K562 (cell line): ENCODE results near the gene NHLH2. TPM values are rescaled to one million over a fixed set of nuclear protein-coding genes. Genes with fewer than 3 reads are reported as not detected.

ENCODE experiments used
- ATAC-seq: fragments of 200-7000 bp; cut with Tn5 transposase; 3 replicates; pipeline ENCODE4 v1.9.1; 2020; ENCODE audit warnings: moderate library complexity
- BruUV-seq: library from RNA; stranded (reverse); fragments of 400-500 nt; replicated peaks from 2 replicates; lab custom pipeline; 2021; lab: Mats Ljungman, UMichigan
- CTCF ChIA-PET: fragments of 300-600 bp; formaldehyde crosslinking; extraction: SDS; loops from one replicate; lab custom pipeline; 2021; ENCODE audit warnings: low intra/inter-chr PET ratio; lab: Yijun Ruan, JAX
- POLR2A ChIA-PET: fragments of 300-600, 350-650 bp; sonication (Branson Sonifier 250); formaldehyde crosslinking; extraction: SDS; loops from one replicate; lab custom pipeline; 2021; ENCODE audit warnings: antibody characterized with exemption, inconsistent platforms; lab: Yijun Ruan, JAX
- DNase-seq, 4 experiments: peaks; one replicate each; pipeline versions ENCODE4 v3.0.0 to v3.0.0-alpha.2; 2011 to 2018; ENCODE audit warnings: low spot score in 3 of 4, mixed read lengths in 3 of 4; ENCODE audit errors: extremely low read depth in 1 of 4
- FAIRE-seq: peaks from 2 replicates; lab custom pipeline; 2011; peaks lifted over from hg19 to GRCh38; lab: Jason Lieb, UNC
- H2AFZ ChIP-seq: 2 replicates; pipeline ENCODE4 v1.6.0; 2011; ENCODE audit warnings: low read depth, low read length, control low read depth, inconsistent platforms
- H3K27ac ChIP-seq: fragments of 200-600 bp; 3 replicates; pipeline ENCODE4 v1.8.0; 2011; ENCODE audit warnings: low read depth, mild to moderate bottlenecking, control low read depth, inconsistent platforms, low read length, moderate library complexity, mixed read lengths; ENCODE audit errors: extremely low read depth
- H3K27me3 ChIP-seq, 2 experiments: fragments of 300-600 bp in 1 of 2; 2 replicates in 1 of 2; 3 replicates in 1 of 2; pipeline versions ENCODE4 v1.6.0 to v1.8.0; 2011; ENCODE audit warnings: inconsistent platforms in 2 of 2, low read length in 2 of 2, mild to moderate bottlenecking in 1 of 2, mixed read lengths in 1 of 2, moderate library complexity in 1 of 2; ENCODE audit not compliant: control insufficient read depth in 2 of 2, insufficient read depth in 2 of 2
- H3K36me3 ChIP-seq: fragments of 300-600 bp; 3 replicates; pipeline ENCODE4 v1.8.0; 2011; ENCODE audit warnings: mild to moderate bottlenecking, low read length, inconsistent platforms; ENCODE audit not compliant: control insufficient read depth, insufficient read depth
- H3K4me1 ChIP-seq, 2 experiments: fragments of 200-600 bp in 1 of 2; replicated peaks in 1 of 2; 2 replicates in 1 of 2; 3 replicates in 1 of 2; pipeline versions ENCODE4 v1.5.1 to v1.8.0; 2011; ENCODE audit warnings: inconsistent platforms in 2 of 2, low read length in 2 of 2, mild to moderate bottlenecking in 1 of 2, mixed read lengths in 1 of 2, moderate library complexity in 1 of 2; ENCODE audit not compliant: control insufficient read depth in 2 of 2, insufficient read depth in 2 of 2
- H3K4me2 ChIP-seq: 2 replicates; pipeline ENCODE4 v1.6.1; 2011; ENCODE audit warnings: low read length, control low read depth, inconsistent platforms, mixed read lengths; ENCODE audit not compliant: insufficient read depth
- H3K4me3 ChIP-seq: fragments of 200-600 bp; sonication (generic), shearing (Covaris generic); 2 replicates; pipeline ENCODE4 v1.5.1; 2016; ENCODE audit warnings: control low read depth, inconsistent platforms
- H3K79me2 ChIP-seq: fragments of 200-600 bp; 3 replicates; pipeline ENCODE4 v1.8.0; 2011; ENCODE audit warnings: low read length, inconsistent platforms; ENCODE audit not compliant: control insufficient read depth, insufficient read depth
- H3K9ac ChIP-seq, 2 experiments: 2 replicates each; pipeline versions ENCODE4 v1.6.0 to v1.6.1; 2011; ENCODE audit warnings: low read depth in 2 of 2, low read length in 2 of 2, control low read depth in 1 of 2, inconsistent platforms in 1 of 2, mild to moderate bottlenecking in 1 of 2, mixed read lengths in 1 of 2; ENCODE audit not compliant: insufficient read depth in 1 of 2
- H3K9me1 ChIP-seq: one replicate; pipeline ENCODE4 v1.6.0; 2011; ENCODE audit warnings: inconsistent platforms, mild to moderate bottlenecking, low read length, moderate library complexity; ENCODE audit not compliant: control insufficient read depth, insufficient read depth
- H3K9me3 ChIP-seq: replicated peaks from 2 replicates; pipeline ENCODE4 v1.5.1; 2011; ENCODE audit warnings: low read depth, low read length, inconsistent platforms; ENCODE audit not compliant: control insufficient read depth, insufficient read depth
- H4K20me1 ChIP-seq: replicated peaks from 2 replicates; pipeline ENCODE4 v1.6.1; 2011; ENCODE audit warnings: low read length, inconsistent platforms, mixed read lengths; ENCODE audit not compliant: control insufficient read depth, insufficient read depth
- CBX1 ChIP-seq: sonication (generic); IDR thresholded peaks from 2 replicates; pipeline ENCODE4 v1.6.1; 2016; ENCODE audit warnings: antibody characterized with exemption, low read depth, mild to moderate bottlenecking
- HDGF ChIP-seq: fragments of 450-650 bp; IDR thresholded peaks from 2 replicates; pipeline ENCODE4 v1.6.1; 2016
- HMBOX1 ChIP-seq: sonication (generic); IDR thresholded peaks from 2 replicates; pipeline ENCODE4 v1.6.1; 2016
- HNRNPK ChIP-seq: fragments of 200-400 bp; formaldehyde crosslinking; IDR thresholded peaks from one replicate; pipeline ENCODE4 v1.6.1; 2018; ENCODE audit warnings: mild to moderate bottlenecking, low read depth, low read length; ENCODE audit not compliant: poor library complexity, severe bottlenecking
- KLF1 ChIP-seq: fragments of 450-650 bp; IDR thresholded peaks from 2 replicates; pipeline ENCODE4 v1.6.1; 2016; ENCODE audit warnings: missing genetic modification characterization, missing compliant biosample characterization
- LEF1 ChIP-seq: fragments of 450-650 bp; IDR thresholded peaks from 2 replicates; pipeline ENCODE4 v1.6.1; 2016; ENCODE audit warnings: mild to moderate bottlenecking
- MAZ ChIP-seq, 2 experiments: fragments of 450-650 bp in 1 of 2; sonication (generic) in 1 of 2; formaldehyde crosslinking; IDR thresholded peaks in 1 of 2; conservative IDR thresholded peaks in 1 of 2; 2 replicates each; pipeline versions ENCODE4 v1.4.0 to v1.5.0; 2020; ENCODE audit warnings: mild to moderate bottlenecking in 1 of 2, missing genetic modification reagents in 1 of 2
- MXI1 ChIP-seq: IDR thresholded peaks from 2 replicates; pipeline ENCODE4 v1.6.1; 2011; ENCODE audit warnings: low read depth, mild to moderate bottlenecking, improper control_type of control experiment, low read length
- PKNOX1 ChIP-seq: fragments of 450-650 bp; IDR thresholded peaks from 2 replicates; pipeline ENCODE4 v1.6.1; 2016
- RBM25 ChIP-seq: fragments of 200-400 bp; formaldehyde crosslinking; IDR thresholded peaks from 2 replicates; pipeline ENCODE4 v1.6.1; 2018; ENCODE audit warnings: low read length, low read depth, moderate library complexity; ENCODE audit not compliant: severe bottlenecking
- RERE ChIP-seq: sonication (generic); formaldehyde crosslinking; IDR thresholded peaks from 2 replicates; pipeline ENCODE4 v1.8.0; 2023; ENCODE audit warnings: missing genetic modification reagents, mild to moderate bottlenecking, borderline replicate concordance
- SMARCA5 ChIP-seq: fragments of 450-650 bp; IDR thresholded peaks from 2 replicates; pipeline ENCODE4 v1.6.1; 2016
- SRF ChIP-seq, 2 experiments: fragments of 250-450, 450-650 bp in 1 of 2; sonication (Bioruptor Pico) in 1 of 2; sonication (generic) in 1 of 2; formaldehyde crosslinking; IDR thresholded peaks; 2 replicates each; pipeline versions ENCODE4 v1.5.0 to v1.5.1; 2020 to 2022; ENCODE audit warnings: mild to moderate bottlenecking in 1 of 2, missing genetic modification reagents in 1 of 2
- TCF7 ChIP-seq: sonication (generic); IDR thresholded peaks from 2 replicates; pipeline ENCODE4 v1.6.1; 2016; ENCODE audit warnings: antibody characterized with exemption, borderline replicate concordance
- ZFX ChIP-seq: sonication (generic); formaldehyde crosslinking; IDR thresholded peaks from 2 replicates; pipeline ENCODE4 v1.8.0; 2022; ENCODE audit warnings: mild to moderate bottlenecking, missing genetic modification reagents, moderate library complexity
- ZNF146 ChIP-seq: IDR thresholded peaks from one replicate; pipeline ENCODE4 v1.6.1; 2018; ENCODE audit warnings: missing compliant biosample characterization; ENCODE audit not compliant: unreplicated experiment
- ZNF174 ChIP-seq: fragments of 250-450 bp; sonication (Bioruptor Pico); IDR thresholded peaks from 2 replicates; pipeline ENCODE4 v1.4.0; 2020; ENCODE audit warnings: mild to moderate bottlenecking
- ZNF324 ChIP-seq: fragments of 250-450 bp; sonication (Bioruptor Pico); IDR thresholded peaks from 2 replicates; pipeline ENCODE4 v1.4.0; 2020; ENCODE audit warnings: mild to moderate bottlenecking
- ZNF77 ChIP-seq: fragments of 250-450 bp; sonication (Bioruptor Pico); IDR thresholded peaks from 2 replicates; pipeline ENCODE4 v1.5.0; 2020
- WGBS: fragments of 100-300 bp; shearing (Covaris generic); methylation state at CpG from one replicate; pipeline ENCODE4 v1.1.6; 2016; ENCODE audit warnings: low coverage, mixed read lengths; ENCODE audit not compliant: insufficient coverage; ENCODE audit errors: missing lambda C conversion rate; 5-methylcytosine and 5-hydroxymethylcytosine counted together
- in situ Hi-C: fragments of 300-500 bp; cut with MboI; formaldehyde crosslinking; loops from 4 replicates; pipeline ENCODE4 v1.15.0; 2018; ENCODE audit warnings: inconsistent platforms, mixed read lengths
- intact Hi-C: fragments of 100-400 bp; cut with micrococcal nuclease; formaldehyde crosslinking; loops from 2 replicates; pipeline ENCODE4 v1.14.2; 2022
- polyA plus RNA-seq, 8 experiments: library from polyadenylated mRNA; depleted of rRNA in 4 of 8; stranded (reverse) in 5 of 8; unstranded in 3 of 8; fragments of >200 nt; fragmentation: Nextera tagmentation in 2 of 8; fragmentation: Illumina TruSeq in 1 of 8; extraction: Ambion mirVana in 2 of 8; extraction: Trizol in 1 of 8; gene quantifications; 2 replicates each; pipeline versions ENCODE4 v1.2.1 to v1.2.3, GENCODE V29; 2011 to 2014; ENCODE audit warnings: inconsistent platforms in 1 of 8, missing spikeins in 1 of 8
- total RNA-seq, 7 experiments: library from RNA; depleted of rRNA in 6 of 7; stranded (reverse); fragments of >200 nt in 6 of 7; fragmentation: Illumina TruSeq in 2 of 7; extraction: Trizol in 2 of 7; gene quantifications; 2 replicates each; pipeline versions ENCODE4 v1.2.1 to v1.2.3, GENCODE V29; 2011 to 2021; ENCODE audit warnings: low replicate concordance in 1 of 7

Gene NHLH2
- total and polyA plus RNA-seq, 9 of the 15 experiments (the other 6 are each of a cell fraction or from before 2014, with no cell fraction given): not detected

- ChIA-PET CTCF (no interaction called here), POLR2A (no interaction called here)
- no peak for DNase-seq
- 3% methylated on average over 2 of the region's 2 CpGs for WGBS
- no peak for ATAC-seq
- intact Hi-C loops (no loop called here), in situ Hi-C loops (loop anchor here (10.0 kb wide), 1 partner anchor 702 kb away; no protein-coding TSS in a partner anchor)
- Histone ChIP-seq H3K79me2 (no peaks in the 10 kb centered on the region), H3K27me3 (no peaks in the 10 kb centered on the region; a peak in 1 of 5 replicates), H3K4me1 (no peaks in the 10 kb centered on the region), H3K4me2 (no peak overlapping the region), H4K20me1 (no peaks in the 10 kb centered on the region), H2AFZ (no peak overlapping the region), H3K4me3 (no peak overlapping the region), H3K36me3 (no peaks in the 10 kb centered on the region), H3K9ac (no peak overlapping the region), H3K9me1 (no peaks in the 10 kb centered on the region), H3K27ac (no peak overlapping the region), H3K9me3 (no peaks in the 10 kb centered on the region)
- no TSS peak for BruUV-seq
- no peak for FAIRE-seq
- TF ChIP-seq ZNF324 (CRISPR knock-in tag) (no peak), ZNF146 (CRISPR knock-in tag) (no peak), MAZ (CRISPR knock-in tag; conservative IDR thresholded peaks at IDR 0.05 in 1 of 2, IDR thresholded peaks at IDR 0.05 in 1 of 2) (no peak), HNRNPK (no peak), MXI1 (no peak), KLF1 (tag) (no peak), SRF (CRISPR knock-in tag; IDR thresholded peaks at IDR 0.05) (no peak), HDGF (no peak), CBX1 (no peak), TCF7 (no peak), ZNF174 (CRISPR knock-in tag) (no peak), ZFX (CRISPR knock-in tag) (no peak), PKNOX1 (no peak), HMBOX1 (no peak), LEF1 (no peak), RERE (CRISPR knock-in tag) (no peak), ZNF77 (CRISPR knock-in tag) (no peak), RBM25 (no peak), SMARCA5 (no peak)
- TF ChIP-seq, all 486 proteins: peak for 0
Observed at GRCh38 chr1:115802416-115802815, 38.5 kb downstream of the NHLH2 start.
